Right atrium auricular region (tissue), 2 donors: ENCODE measurements around the gene ZNF683. TPM values are rescaled to one million over a fixed set of nuclear protein-coding genes. Genes with fewer than 3 reads are reported as not detected.

ENCODE experiments used
- DNase-seq: peaks from one replicate; pipeline ENCODE4 v3.0.0-alpha.2; 2019; ENCODE audit warnings: low spot score
- H3K27ac ChIP-seq, 2 donors: fragments of 200-600 bp; sonication (generic); 1 replicate in 1 of 2; 2 replicates in 1 of 2; pipeline ENCODE4 v1.5.1; 2016 to 2019
- H3K27me3 ChIP-seq, 2 donors: fragments of 200-600 bp; sonication (generic); one replicate each; pipeline versions ENCODE4 v1.5.1 to v1.6.0; 2017 to 2019
- H3K36me3 ChIP-seq: fragments of 200-600 bp; sonication (generic); one replicate; pipeline ENCODE4 v1.5.1; 2016
- H3K4me1 ChIP-seq, 2 donors: fragments of 200-600 bp; sonication (generic); one replicate each; pipeline versions ENCODE4 v1.5.1 to v1.6.0; 2017 to 2019
- H3K4me3 ChIP-seq, 2 donors: fragments of 200-600 bp; sonication (generic); 1 replicate in 1 of 2; 2 replicates in 1 of 2; pipeline ENCODE4 v1.5.1; 2017 to 2019; ENCODE audit warnings: mild to moderate bottlenecking in 1 of 2, moderate library complexity in 1 of 2
- H3K9me3 ChIP-seq, 2 donors: fragments of 200-600 bp; sonication (generic); one replicate each; pipeline ENCODE4 v1.5.1; 2019
- total RNA-seq, 2 donors: library from RNA; depleted of rRNA; stranded (reverse); fragments of >200 nt; gene quantifications; one replicate each; pipeline ENCODE4 v1.1.0, GENCODE V29; 2016
- TF ChIP-seq, protein P1 (sequence below), 2 donors: fragments of 200-600 bp; sonication (generic); IDR thresholded peaks; one replicate each; pipeline ENCODE4 v1.5.1; 2019; ENCODE audit warnings: antibody characterized with exemption in 2 of 2

The ZNF683 gene
- total RNA-seq, 2 donors from 2014 or later, result not detected

DNA sequence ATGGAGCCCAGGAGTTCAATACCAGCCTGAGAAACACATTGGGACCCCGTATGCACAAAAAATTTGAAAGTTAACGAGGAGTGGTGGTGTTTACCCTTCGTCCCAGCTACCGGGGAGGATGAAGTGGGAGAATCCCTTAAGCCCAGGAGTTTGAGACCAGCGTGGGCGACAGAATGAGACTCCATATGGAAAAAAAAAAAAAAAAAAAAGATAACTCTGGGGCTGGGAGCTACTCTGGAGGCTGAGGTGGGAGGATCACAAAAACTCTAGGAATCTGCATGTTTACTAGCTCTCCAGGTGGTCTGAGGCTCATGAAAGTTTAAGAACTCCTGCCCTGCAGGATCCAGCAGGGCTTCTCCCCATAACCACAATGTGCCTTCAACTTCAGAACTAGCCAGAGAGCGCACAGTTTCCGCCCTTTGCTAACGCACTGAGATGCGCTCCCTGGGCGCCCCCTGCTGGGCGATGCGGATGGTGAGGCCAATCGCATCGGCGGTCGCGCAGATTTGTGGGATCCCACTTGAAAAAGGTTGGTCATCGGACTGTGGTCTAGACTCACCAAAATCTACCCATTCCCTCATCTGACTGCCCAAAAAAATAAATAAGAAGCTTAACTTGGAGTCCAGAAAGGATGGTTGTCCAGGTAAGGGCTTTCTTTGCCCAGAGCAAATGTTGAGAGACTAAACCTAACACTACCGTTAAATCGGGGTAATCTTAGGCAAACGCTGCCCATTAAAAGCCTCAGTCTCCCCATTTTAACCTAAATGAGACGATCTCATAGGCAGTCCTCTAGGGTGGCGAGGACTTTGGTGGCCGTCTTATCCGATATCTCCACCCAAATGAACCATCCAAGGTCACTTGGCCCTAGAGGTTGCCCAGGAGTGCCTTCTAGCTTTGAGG lies 8.8 kb downstream of the ZNF683 start:
- peak; percentile 76 for DNase-seq
- Histone ChIP-seq H3K36me3 (no peaks in the 10 kb centered on the region), H3K27me3 (peaks cover 13% of the 10 kb centered on the region in 2 donors), H3K4me1 (peaks cover 0 to 14% of the 10 kb centered on the region in 2 donors), H3K27ac (no peak overlapping the region), H3K4me3 (no peak overlapping the region), H3K9me3 (no peaks in the 10 kb centered on the region)
- TF ChIP-seq, protein P1, sequence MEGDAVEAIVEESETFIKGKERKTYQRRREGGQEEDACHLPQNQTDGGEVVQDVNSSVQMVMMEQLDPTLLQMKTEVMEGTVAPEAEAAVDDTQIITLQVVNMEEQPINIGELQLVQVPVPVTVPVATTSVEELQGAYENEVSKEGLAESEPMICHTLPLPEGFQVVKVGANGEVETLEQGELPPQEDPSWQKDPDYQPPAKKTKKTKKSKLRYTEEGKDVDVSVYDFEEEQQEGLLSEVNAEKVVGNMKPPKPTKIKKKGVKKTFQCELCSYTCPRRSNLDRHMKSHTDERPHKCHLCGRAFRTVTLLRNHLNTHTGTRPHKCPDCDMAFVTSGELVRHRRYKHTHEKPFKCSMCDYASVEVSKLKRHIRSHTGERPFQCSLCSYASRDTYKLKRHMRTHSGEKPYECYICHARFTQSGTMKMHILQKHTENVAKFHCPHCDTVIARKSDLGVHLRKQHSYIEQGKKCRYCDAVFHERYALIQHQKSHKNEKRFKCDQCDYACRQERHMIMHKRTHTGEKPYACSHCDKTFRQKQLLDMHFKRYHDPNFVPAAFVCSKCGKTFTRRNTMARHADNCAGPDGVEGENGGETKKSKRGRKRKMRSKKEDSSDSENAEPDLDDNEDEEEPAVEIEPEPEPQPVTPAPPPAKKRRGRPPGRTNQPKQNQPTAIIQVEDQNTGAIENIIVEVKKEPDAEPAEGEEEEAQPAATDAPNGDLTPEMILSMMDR (IDR thresholded peaks at IDR 0.05), result peak; percentile 59 to 82

DNA sequence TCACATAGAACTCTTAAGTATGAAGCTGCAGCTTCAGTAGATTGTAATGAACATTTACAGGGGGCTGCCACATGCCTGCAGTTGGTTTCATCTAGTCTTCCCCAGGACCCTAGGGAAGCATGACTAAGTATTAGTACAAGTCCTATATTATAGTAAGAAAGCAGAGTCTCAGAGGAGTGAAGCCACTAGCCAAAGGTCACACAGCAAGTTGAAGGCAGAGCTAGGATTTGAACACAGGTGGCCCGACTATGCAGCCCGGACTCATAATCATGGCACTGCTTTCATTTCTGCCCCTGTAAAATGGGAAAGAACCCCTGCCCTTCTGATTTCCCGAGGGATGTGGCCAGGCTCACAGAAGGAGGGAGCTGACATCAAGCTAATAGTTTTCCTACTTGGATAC lies 10.2 kb downstream of the ZNF683 start:
- Histone ChIP-seq H3K27ac (no peak overlapping the region), H3K4me3 (no peak overlapping the region), H3K36me3 (no peaks in the 10 kb centered on the region), H3K27me3 (peaks cover 13 to 14% of the 10 kb centered on the region in 2 donors), H3K9me3 (no peaks in the 10 kb centered on the region), H3K4me1 (peaks cover 0 to 14% of the 10 kb centered on the region in 2 donors)
- TF ChIP-seq, protein P1 (IDR thresholded peaks at IDR 0.05), result no peak
- no peak for DNase-seq

DNA sequence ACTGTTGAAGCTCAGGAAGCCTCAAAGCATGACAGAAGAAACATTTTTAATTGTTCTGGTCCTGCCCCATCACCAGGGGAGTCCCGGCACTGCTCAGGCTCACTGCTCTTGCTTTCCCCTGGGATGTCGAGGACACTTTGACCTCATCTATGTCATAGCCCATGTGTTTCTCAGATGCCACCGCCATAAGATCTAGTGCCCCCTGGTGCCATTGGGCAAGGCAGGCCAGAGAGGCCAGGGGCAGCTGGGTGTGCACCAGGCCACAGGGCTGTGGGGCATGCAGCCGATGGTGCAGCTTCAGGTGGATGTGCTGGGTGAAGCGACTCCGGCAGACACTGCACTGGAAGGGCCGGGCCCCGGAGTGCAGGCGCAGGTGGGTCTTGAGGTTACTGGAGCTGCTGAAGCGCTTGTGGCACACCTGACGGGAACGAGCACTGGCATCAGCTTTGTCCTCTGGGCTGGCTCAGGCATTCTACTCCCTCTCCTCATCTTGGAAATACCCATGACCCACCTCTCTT lies 10.9 kb downstream of the ZNF683 start:
- TF ChIP-seq, protein P1 (IDR thresholded peaks at IDR 0.05), result no peak
- Histone ChIP-seq H3K27me3 (peaks cover 13 to 14% of the 10 kb centered on the region in 2 donors), H3K4me1 (peaks cover 0 to 14% of the 10 kb centered on the region in 2 donors), H3K4me3 (no peak overlapping the region), H3K27ac (no peak overlapping the region), H3K36me3 (no peaks in the 10 kb centered on the region), H3K9me3 (no peaks in the 10 kb centered on the region)
- no peak for DNase-seq

DNA sequence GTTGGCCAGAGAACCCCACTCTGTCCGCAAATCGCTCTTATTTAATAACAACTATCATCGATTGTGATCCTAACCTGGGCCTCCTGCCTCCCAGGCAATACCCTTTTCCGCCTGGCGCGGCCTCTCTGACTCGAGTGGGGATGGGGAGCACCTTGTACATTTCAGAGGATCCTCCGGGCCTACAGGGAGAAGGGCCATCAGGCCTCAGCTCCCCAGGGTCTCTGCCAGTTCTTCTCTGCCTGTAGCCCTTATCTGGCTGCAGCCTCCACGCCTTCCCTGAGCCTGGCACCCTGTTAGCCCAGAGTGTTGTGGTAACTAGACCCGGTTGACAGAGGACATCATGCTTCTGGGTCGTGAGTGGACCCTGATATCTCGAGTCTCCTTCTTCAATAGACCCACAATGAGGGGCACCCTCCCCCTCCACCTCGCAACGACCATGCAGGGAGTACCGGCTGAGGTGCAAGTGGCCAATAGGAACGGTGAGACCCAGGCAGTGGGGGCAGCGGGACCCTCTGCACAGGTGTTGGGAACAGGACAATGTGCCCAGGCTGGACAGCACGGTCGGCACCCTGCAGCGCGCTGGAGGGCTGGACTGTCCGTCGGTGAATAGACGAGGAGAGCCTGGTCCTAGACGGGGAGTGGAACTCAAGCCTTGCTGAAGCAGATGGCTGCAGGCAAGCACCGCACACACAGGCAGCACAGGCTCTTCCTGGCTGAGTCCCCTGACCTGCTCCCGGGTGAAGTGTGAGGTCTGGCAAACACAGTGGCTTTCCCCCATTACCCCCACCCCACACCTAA lies 11.5 kb downstream of the ZNF683 start:
- peak overlapping the region; percentile 2 to 36 for H3K4me3 ChIP-seq
- peaks cover 13 to 14% of the 10 kb centered on the region in 2 donors for H3K27me3 ChIP-seq

More for the DNA sequence above, 11.5 kb downstream of the ZNF683 start:
- Histone ChIP-seq H3K9me3 (no peaks in the 10 kb centered on the region), H3K27ac (no peak overlapping the region), H3K36me3 (no peaks in the 10 kb centered on the region), H3K4me1 (peaks cover 0 to 14% of the 10 kb centered on the region in 2 donors)
- TF ChIP-seq, protein P1 (IDR thresholded peaks at IDR 0.05), result no peak
- no peak for DNase-seq
